ENCODE data around the gene PRKAG3. TPM values are rescaled to one million over a fixed set of nuclear protein-coding genes. Genes with fewer than 3 reads are reported as not detected.
"Not testable (repeated sequence)": the region's sequence is repeated elsewhere in the genome, so short reads cannot be mapped to it uniquely, and the experiment has no call there.

The PRKAG3 gene
- total RNA-seq, 2 experiments from 2014 or later: not detected

- Mint-ChIP-seq H3K9me3 (no peaks in the 10 kb centered on the region), H3K4me1 (no peaks in the 10 kb centered on the region), H3K27ac (no peak overlapping the region), H3K27me3 (peaks cover 37% of the 10 kb centered on the region), H3K36me3 (no peaks in the 10 kb centered on the region), H3K4me3 (no peak overlapping the region)
- POLR2A ChIA-PET: no interaction called here
- no peak for ATAC-seq (ENCODE audit: low read depth)
- no peak for DNase-seq
Measured at GRCh38 chr2:218788529-218789255, 42.9 kb downstream of the PRKAG3 start.

- Mint-ChIP-seq H3K4me1 (no peaks in the 10 kb centered on the region), H3K27ac (no peak overlapping the region), H3K9me3 (no peaks in the 10 kb centered on the region), H3K4me3 (no peak overlapping the region), H3K27me3 (peaks cover 53% of the 10 kb centered on the region), H3K36me3 (no peaks in the 10 kb centered on the region)
- POLR2A ChIA-PET: no interaction called here
- ATAC-seq (ENCODE audit: low read depth): no peak
- DNase-seq: no peak
Measured at GRCh38 chr2:218786133-218786532, 45.5 kb downstream of the PRKAG3 start.

- ATAC-seq (ENCODE audit: low read depth) (no peak), DNase-seq (no peak)
- no peaks in the 10 kb centered on the region for H3K9me3 Mint-ChIP-seq
- H3K4me3 Mint-ChIP-seq: no peak overlapping the region
- no peaks in the 10 kb centered on the region for H3K36me3 Mint-ChIP-seq
- no peak overlapping the region for H3K27ac Mint-ChIP-seq
- no peaks in the 10 kb centered on the region for H3K4me1 Mint-ChIP-seq
- peaks cover 57% of the 10 kb centered on the region for H3K27me3 Mint-ChIP-seq
- POLR2A ChIA-PET: no interaction called here
Measured at GRCh38 chr2:218785103-218785502, 46.5 kb downstream of the PRKAG3 start.

GRCh38 chr2:218783688-218784087 lies 47.9 kb downstream of the PRKAG3 start:
- no peaks in the 10 kb centered on the region for H3K9me3 Mint-ChIP-seq
- no peaks in the 10 kb centered on the region for H3K4me1 Mint-ChIP-seq
- peaks cover 59% of the 10 kb centered on the region for H3K27me3 Mint-ChIP-seq
- H3K36me3 Mint-ChIP-seq: no peaks in the 10 kb centered on the region
- no peak overlapping the region for H3K4me3 Mint-ChIP-seq
- H3K27ac Mint-ChIP-seq: no peak overlapping the region
- DNase-seq (no peak), ATAC-seq (ENCODE audit: low read depth) (no peak)
- POLR2A ChIA-PET: no interaction called here

- peaks cover 4% of the 10 kb centered on the region for H3K36me3 Mint-ChIP-seq
- no peak overlapping the region for H3K27ac Mint-ChIP-seq
- H3K9me3 Mint-ChIP-seq: no peaks in the 10 kb centered on the region
- ATAC-seq (ENCODE audit: low read depth): no peak
- POLR2A ChIA-PET: no interaction called here
- H3K4me3 Mint-ChIP-seq: no peak overlapping the region
- DNase-seq: no peak
- peaks cover 61% of the 10 kb centered on the region for H3K27me3 Mint-ChIP-seq
- no peaks in the 10 kb centered on the region for H3K4me1 Mint-ChIP-seq
Measured at GRCh38 chr2:218782528-218782844, 49.1 kb downstream of the PRKAG3 start.

- POLR2A ChIA-PET: no interaction called here
- Mint-ChIP-seq H3K4me1 (no peaks in the 10 kb centered on the region), H3K27me3 (peaks cover 56% of the 10 kb centered on the region), H3K36me3 (peaks cover 8% of the 10 kb centered on the region), H3K4me3 (peak within 1 kb of the TSS; percentile 31), H3K9me3 (peaks cover 5% of the 10 kb centered on the region), H3K27ac (no peak within 1 kb of the TSS)
- ATAC-seq (ENCODE audit: low read depth) (peak; percentile 36), DNase-seq (peak; percentile 34)
Measured at GRCh38 chr2:218781691-218782527, 49.7 kb downstream of the PRKAG3 start, which contains the start of gene CYP27A1. TSS of gene CYP27A1 (plus strand) at chr2:218782147. CDS start at chr2:218782183, 36 bp downstream.

GRCh38 chr2:218780851-218781690 lies 50.5 kb downstream of the PRKAG3 start:
- H3K4me3 Mint-ChIP-seq: peak overlapping the region; percentile 31
- POLR2A ChIA-PET: no interaction called here
- ATAC-seq (ENCODE audit: low read depth) (no peak), DNase-seq (no peak)
- peaks cover 55% of the 10 kb centered on the region for H3K27me3 Mint-ChIP-seq
- H3K27ac Mint-ChIP-seq: no peak overlapping the region
- H3K4me1 Mint-ChIP-seq: no peaks in the 10 kb centered on the region
- H3K9me3 Mint-ChIP-seq: peaks cover 7% of the 10 kb centered on the region
- H3K36me3 Mint-ChIP-seq: peaks cover 8% of the 10 kb centered on the region

GRCh38 chr2:218780046-218780445 lies 51.6 kb downstream of the PRKAG3 start:
- DNase-seq (no peak), ATAC-seq (ENCODE audit: low read depth) (no peak)
- POLR2A ChIA-PET: no interaction called here
- H3K9me3 Mint-ChIP-seq: peaks cover 9% of the 10 kb centered on the region
- H3K4me3 Mint-ChIP-seq: no peak overlapping the region
- peaks cover 8% of the 10 kb centered on the region for H3K36me3 Mint-ChIP-seq
- no peaks in the 10 kb centered on the region for H3K4me1 Mint-ChIP-seq
- H3K27me3 Mint-ChIP-seq: peaks cover 47% of the 10 kb centered on the region
- no peak overlapping the region for H3K27ac Mint-ChIP-seq

- peaks cover 23% of the 10 kb centered on the region for H3K27me3 Mint-ChIP-seq
- peaks cover 10% of the 10 kb centered on the region for H3K9me3 Mint-ChIP-seq
- ATAC-seq (ENCODE audit: low read depth) (no peak), DNase-seq (no peak)
- H3K36me3 Mint-ChIP-seq: peaks cover 11% of the 10 kb centered on the region
- no peak overlapping the region for H3K27ac Mint-ChIP-seq
- no peaks in the 10 kb centered on the region for H3K4me1 Mint-ChIP-seq
- H3K4me3 Mint-ChIP-seq: no peak overlapping the region
- POLR2A ChIA-PET: no interaction called here
Measured at GRCh38 chr2:218777276-218777990, 54.2 kb downstream of the PRKAG3 start.

- ATAC-seq (ENCODE audit: low read depth) (no peak), DNase-seq (no peak)
- Mint-ChIP-seq H3K27me3 (peaks cover 19% of the 10 kb centered on the region), H3K9me3 (peaks cover 10% of the 10 kb centered on the region), H3K36me3 (peaks cover 11% of the 10 kb centered on the region), H3K4me1 (no peaks in the 10 kb centered on the region), H3K27ac (no peak overlapping the region), H3K4me3 (no peak overlapping the region)
- POLR2A ChIA-PET: no interaction called here
Measured at GRCh38 chr2:218776488-218776887, 55.1 kb downstream of the PRKAG3 start.

- Mint-ChIP-seq H3K4me3 (no peak overlapping the region), H3K9me3 (peaks cover 10% of the 10 kb centered on the region), H3K36me3 (peaks cover 11% of the 10 kb centered on the region), H3K27me3 (peaks cover 5% of the 10 kb centered on the region), H3K27ac (no peak overlapping the region), H3K4me1 (no peaks in the 10 kb centered on the region)
- DNase-seq: no peak
- no peak for ATAC-seq (ENCODE audit: low read depth)
- POLR2A ChIA-PET: no interaction called here
Measured at GRCh38 chr2:218773881-218774280, 57.7 kb downstream of the PRKAG3 start.

GRCh38 chr2:218772759-218773158 lies 58.8 kb downstream of the PRKAG3 start:
- H3K27ac Mint-ChIP-seq; DNase-seq; H3K36me3 Mint-ChIP-seq; H3K4me3 Mint-ChIP-seq; POLR2A ChIA-PET; ATAC-seq (ENCODE audit: low read depth); H3K4me1 Mint-ChIP-seq; H3K27me3 Mint-ChIP-seq: not testable (repeated sequence)
- H3K9me3 Mint-ChIP-seq: peaks cover 10% of the 10 kb centered on the region

Measured in activated naive CD8-positive, alpha-beta T cell treated with anti-CD3 and anti-CD28 coated beads, Interleukin-2, amount 10 ng/mL, durations not matched to agents 7 days and 5 days (primary cell).